Effector CD4-positive, alpha-beta T cell (primary cell): ENCODE data around the gene COPB2.
A peak's percentile ranks its signal among the peaks of the same experiment; 100 is the strongest.
"Not testable (repeated sequence)": the region's sequence is repeated elsewhere in the genome, so short reads cannot be mapped to it uniquely, and the experiment has no call there.

ENCODE experiments used
- DNase-seq: peaks from one replicate; pipeline ENCODE4 v3.0.0-alpha.2; 2020

Gene COPB2

GRCh38 chr3:139378587-139379241, 10.7 kb downstream of the COPB2 start:
- DNase-seq: no peak

- DNase-seq: no peak
These were observed 12.1 kb downstream of the COPB2 start for GRCh38 chr3:139377378-139377777.

- no peak for DNase-seq
These were observed 15.3 kb downstream of the COPB2 start for GRCh38 chr3:139374099-139374498.

GRCh38 chr3:139364549-139364948, 24.9 kb downstream of the COPB2 start:
- no peak for DNase-seq

DNA sequence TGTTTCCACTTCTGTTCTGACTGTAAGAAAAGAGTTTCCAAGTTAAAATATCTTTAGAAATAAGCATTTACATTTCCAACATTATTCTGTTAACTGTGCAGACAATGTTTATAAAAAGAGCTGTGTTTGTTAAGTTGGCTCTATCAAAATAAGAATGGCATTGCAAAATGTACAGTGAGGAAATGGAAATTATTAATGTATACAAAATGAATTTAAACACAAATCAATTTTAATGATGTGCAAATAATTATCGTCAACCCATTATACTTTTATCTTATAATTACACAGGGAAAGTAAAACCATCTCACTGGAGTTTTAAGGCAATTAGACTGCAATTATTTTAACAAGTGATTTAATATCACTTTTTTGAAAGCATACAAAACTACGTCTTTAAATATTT, 28.2 kb downstream of the COPB2 start:
- DNase-seq: no peak

- no peak for DNase-seq
These were observed 30.4 kb downstream of the COPB2 start for GRCh38 chr3:139358841-139359562.

DNA sequence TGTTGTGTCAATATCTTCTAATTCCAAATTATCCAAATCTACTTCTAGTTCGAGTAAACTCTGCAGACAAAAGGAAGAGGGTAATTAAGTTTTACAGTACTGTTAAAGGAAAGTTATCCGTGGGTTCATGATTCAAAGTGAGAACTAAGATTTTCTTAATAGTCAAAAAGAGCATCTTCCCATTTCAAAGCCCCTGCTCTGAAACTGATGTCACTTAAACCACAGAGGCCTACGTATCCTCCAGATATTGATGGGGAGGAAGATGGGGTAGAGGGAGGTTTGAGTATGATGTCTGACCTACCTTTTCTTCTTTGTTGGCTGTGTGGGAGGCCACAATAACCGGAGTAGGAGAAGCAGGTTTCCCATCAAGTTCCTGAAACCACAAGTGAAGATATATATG, 31.5 kb downstream of the COPB2 start:
- DNase-seq: no peak

DNA sequence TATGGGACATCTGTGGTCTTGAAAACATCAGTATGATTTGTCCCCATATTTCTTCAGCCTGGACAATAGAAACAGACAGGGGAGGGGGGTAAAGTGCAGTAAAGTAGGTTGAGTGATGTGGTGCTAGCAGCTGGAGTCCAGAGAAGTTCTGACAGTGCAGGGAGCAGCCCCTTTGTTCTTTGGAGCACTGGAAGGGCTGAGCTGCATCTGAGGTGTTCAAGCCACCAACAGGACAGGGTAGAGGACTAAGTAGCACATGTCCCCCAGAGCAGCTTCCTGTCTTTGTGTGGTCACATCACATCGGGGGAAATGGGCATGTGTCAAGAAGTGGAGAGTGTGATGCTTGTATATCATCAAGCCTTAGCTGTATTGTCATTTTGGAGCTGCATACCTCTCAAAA, 33.6 kb downstream of the COPB2 start:
- no peak for DNase-seq

GRCh38 chr3:139355476-139355875, 34.0 kb downstream of the COPB2 start:
- no peak for DNase-seq

GRCh38 chr3:139354661-139355060, 34.8 kb downstream of the COPB2 start:
- no peak for DNase-seq

DNA sequence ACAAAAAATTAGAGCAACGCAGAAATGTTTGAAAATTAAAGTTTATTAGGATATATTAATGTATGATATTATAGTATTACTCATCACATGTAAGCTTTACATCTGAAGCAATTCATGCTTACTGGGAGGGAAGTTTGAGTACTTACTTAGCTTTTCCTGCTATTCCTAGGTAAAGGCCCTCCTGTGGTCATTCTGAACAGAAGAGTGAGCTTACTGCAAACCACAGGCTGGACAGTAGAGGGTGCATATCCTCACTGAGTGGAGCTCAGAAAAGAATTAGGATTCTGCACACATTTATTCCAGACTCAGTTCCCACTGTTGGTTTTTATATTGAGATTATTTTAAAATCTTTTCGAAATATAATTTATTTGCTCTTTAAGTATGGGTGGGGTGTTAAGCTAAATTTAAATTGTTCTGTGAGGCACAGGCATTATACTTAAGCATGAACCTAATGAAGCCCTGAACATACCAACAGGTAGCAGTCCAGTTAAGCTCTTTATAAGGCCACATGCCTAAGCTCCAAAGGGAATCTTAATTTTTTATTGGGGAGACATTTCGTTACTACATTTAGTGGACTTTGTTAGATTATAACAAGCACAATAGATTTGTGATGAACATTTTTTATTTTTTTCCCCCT, 35.4 kb downstream of the COPB2 start:
- no peak for DNase-seq

DNA sequence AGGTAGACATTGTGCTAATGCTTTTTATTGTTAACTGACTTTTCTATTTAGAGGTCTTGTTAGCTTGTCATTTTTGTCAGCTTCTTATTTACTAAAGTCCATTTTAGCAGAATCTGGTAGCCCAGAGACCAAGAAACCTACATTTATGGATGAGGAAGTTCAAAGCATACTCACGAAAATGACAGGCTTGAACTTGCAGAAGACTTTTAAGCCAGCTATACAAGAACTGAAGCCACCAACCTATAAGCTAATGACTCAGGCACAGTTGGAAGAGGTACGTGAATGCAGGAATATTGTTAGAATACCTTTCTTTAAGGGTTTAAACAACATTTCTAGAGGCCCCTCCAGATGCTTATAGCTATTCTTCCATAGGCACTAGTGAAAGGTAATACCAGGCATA, 42.7 kb downstream of the COPB2 start:
- no peak for DNase-seq

DNA sequence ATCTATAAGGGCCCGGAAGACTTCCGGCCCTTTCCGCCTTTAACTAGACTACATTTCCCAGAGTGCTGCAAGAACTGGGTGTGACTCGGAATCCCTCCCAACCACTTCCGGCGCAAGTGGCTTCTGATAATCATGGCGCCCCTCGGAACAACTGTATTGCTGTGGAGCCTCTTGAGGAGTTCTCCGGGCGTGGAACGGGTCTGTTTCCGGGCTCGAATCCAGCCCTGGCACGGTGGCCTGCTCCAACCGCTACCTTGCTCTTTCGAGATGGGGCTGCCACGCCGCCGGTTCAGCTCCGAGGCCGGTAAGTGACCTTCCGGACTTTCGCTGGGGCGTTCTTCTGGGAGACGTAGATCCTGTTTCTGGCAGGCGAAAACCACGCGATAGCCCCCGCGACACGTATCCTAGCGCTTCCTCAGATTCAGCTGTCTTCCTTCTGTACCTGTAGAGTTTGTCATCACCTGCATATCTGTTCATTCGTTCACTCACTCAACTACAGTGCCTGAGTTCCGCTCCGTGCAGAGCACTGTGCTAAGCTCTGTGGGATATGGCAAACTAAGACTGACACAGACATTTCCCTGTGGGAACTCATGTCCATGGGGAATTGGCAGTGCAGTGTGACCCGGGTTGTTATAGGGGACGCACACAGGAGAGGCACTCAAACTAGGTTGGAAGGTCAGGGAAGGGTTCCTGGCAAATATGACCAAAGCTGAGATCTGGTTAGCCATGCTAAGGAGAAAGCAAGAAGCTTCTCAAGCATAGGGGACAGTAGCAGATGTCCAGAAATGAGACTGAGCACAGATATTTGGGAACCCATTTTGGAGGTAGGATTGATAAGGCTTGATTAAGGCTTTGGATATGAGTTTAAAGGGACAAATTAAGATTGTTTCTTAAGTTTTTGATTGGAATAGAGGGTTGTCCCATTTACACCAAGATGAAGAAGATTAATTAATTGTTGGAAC, 45.3 kb downstream of the COPB2 start, which contains the start of gene MRPS22:
Gene MRPS22 (plus strand): TSS at position 126 of the 962 bp plus-strand sequence. CDS start 7 bp downstream, at position 133.
- peak; percentile 77 for DNase-seq

DNA sequence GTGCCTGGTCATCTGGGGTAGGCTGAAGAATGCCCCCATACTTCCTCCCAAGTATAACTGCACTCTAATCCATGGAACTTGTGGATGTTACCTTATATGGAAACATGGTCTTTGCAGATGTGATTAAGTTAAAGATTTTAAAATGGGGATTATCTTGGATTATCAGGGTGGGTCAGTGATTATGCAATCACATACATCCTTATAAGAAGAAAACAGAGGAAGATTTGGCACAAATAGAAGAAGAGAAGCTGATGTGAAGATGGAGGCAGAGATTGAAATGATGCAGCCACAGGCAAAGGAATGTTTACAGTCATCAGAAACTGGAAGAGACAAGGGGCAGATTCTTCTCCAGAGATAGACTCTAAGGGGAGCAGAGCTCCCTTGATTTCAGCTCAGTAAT, 47.4 kb downstream of the COPB2 start:
- DNase-seq: no peak

DNA sequence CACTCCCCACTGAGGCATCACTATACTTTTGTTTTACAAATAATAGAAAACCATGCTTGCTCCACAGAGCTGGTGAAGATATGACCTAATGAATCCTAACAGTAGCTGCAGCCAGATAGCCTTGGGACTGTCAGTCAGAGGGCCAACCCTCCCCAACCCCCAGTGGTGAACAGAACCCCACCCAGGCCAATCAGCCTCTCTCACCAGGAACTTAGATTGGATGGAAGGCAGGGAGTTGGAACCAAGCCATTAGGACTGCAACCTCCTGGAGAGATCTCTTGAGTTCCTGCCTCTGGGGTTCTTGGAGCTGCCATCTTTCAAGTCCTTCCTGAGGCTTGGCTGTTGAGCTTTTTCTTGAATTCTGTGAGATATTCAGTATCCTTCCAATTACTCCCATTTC, 48.7 kb downstream of the COPB2 start:
- no peak for DNase-seq

DNA sequence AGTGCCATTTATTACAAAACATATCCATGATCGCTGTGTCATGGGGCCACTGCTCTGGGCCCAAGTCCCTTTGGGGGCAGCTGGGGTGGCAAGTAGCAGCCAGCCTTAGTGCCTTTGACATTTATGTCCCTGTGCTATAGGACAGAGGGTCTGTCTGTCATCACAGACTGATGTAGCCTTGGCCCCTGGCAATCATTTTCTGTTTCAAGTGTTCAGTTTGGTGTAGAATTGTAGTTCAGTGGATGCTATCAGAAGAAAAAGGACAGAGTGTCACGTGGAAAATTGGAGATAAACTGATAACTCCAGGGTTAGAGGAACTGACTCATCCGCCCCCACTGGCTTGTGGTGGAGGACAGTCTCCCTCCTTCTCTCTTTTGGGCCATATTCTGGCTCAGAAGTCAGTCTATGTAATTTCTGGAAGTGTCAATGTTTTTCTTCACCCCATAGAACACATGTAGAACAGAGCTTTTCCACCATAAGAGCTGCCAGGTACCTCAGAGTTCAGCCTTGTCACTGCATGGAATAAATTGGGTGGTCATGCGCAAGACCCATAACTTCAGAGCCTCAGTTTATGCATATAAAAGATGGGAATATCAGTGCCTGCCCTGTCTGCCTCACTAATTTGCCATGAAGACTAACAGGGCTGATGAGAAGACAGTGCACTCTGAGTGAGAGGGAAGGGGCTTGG, 50.1 kb downstream of the COPB2 start:
- no peak for DNase-seq

- DNase-seq: no peak
These were observed 51.0 kb downstream of the COPB2 start for GRCh38 chr3:139338405-139338804.

GRCh38 chr3:139334675-139335074, 54.8 kb downstream of the COPB2 start:
- DNase-seq: not testable (repeated sequence)

GRCh38 chr3:139332092-139332491, 57.4 kb downstream of the COPB2 start:
- no peak for DNase-seq

GRCh38 chr3:139329364-139329850, 60.0 kb downstream of the COPB2 start:
- peak; percentile 81 for DNase-seq

DNA sequence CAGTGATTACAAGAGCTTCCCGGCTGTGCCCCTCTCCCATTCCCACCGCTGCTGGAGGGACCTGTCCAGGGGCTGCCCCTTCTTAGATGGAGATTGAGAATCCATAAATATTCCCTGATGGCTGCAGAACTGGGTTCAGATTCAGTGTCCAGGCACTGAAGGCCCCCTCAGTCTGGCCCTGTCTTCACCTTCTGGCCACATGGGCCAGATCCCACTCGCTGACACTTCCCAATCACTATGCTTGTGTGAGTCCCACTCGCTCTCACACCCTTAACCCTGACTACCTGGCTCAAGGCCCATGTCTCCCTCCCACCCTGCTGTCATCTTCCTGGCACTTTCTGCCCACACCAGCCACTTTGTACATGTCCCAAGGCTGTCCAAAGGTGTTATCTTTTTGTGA, 61.1 kb downstream of the COPB2 start:
- no peak for DNase-seq

- DNase-seq: no peak
These were observed 61.6 kb downstream of the COPB2 start for GRCh38 chr3:139327861-139328260.
